ENCODE measurements around the gene STUM.

DNA sequence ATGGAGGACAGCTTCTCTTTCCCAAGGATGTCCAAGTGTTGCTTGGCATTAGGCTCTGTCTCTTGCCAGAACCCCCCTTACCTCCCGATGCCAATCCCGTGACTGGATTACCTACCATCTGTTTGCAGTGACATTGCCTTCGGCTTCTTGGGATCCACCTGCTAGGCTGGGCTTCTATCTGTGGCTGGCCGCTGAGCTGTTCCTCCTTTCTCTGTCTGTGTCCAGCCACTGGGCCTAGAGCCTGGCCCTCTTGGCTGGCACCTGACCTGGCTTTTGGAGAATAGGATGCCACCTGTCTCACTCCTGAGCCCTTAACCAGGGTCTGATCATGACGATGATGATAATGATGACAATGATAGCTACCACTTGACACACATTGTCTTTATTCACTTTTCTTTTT lies 41.6 kb upstream of the STUM start:
- TF ChIP-seq SUZ12 (IDR thresholded peaks at IDR 0.05; ENCODE audit: extremely low read depth, insufficient read depth, insufficient read length) (no peak), YY1 (IDR thresholded peaks at IDR 0.05; ENCODE audit: insufficient read depth, insufficient read length) (no peak), ZNF274 (IDR thresholded peaks at IDR 0.05; ENCODE audit: low read depth, low read length) (no peak)

Data from NT2/D1 (cell line).